GM20000 (cell line): Measurements from ENCODE around the gene CEP89.
"Not testable (repeated sequence)": the region's sequence is repeated elsewhere in the genome, so short reads cannot be mapped to it uniquely, and the experiment has no call there.

Experiments used
- DNase-seq: peaks from one replicate; pipeline ENCODE4 v3.0.0; 2012; ENCODE audit warnings: low spot score
- CTCF ChIP-seq: IDR thresholded peaks from 2 replicates; pipeline ENCODE4 v1.5.1; 2012; ENCODE audit warnings: mild to moderate bottlenecking, control low read depth; ENCODE audit errors: extremely low read depth, missing control alignments

CEP89 gene

DNA sequence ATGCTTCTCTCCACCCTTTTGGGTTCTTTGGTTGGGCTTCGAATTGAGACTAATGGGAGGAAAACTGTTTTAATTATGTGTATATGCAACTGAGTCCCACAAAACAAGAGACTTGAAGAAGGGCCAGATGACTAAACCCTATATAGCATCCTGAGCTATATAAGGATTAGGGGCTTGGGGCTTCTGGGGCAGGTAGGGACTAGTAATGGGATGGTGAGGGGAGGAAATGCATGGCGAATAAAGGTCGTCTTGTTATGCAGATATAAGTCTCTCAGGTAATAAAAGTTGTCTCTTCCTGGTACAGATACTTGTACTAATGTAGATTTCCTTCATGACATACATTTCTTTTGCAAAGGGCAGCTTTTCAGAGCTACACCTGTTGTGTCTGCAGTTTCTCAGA, 99.4 kb downstream of the CEP89 start:
- TF ChIP-seq CTCF: no peak
- DNase-seq: no peak

DNA sequence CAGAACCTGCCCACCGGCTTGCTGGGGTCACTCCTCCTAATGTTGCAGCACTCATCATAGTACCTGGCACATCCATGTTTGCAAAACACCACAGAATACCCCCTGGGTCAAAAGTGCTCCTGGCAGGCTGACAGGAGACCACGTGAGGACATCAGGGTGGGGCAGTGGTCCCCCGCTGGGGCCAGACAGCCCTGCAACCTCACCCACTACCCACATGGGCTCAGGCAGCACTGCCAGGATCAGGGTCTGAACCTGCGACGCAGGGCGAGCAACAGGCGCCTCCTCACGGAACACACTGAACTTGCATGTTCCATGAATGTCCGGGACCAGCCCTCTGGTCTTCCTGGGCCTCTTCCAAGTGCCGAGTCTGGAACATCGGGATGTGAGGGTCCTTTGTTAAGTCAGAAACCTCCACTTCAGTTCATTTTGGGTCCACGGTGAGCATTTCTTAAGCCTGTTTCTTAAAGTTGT, 100.7 kb downstream of the CEP89 start:
- TF ChIP-seq CTCF: no peak
- DNase-seq: no peak

DNA sequence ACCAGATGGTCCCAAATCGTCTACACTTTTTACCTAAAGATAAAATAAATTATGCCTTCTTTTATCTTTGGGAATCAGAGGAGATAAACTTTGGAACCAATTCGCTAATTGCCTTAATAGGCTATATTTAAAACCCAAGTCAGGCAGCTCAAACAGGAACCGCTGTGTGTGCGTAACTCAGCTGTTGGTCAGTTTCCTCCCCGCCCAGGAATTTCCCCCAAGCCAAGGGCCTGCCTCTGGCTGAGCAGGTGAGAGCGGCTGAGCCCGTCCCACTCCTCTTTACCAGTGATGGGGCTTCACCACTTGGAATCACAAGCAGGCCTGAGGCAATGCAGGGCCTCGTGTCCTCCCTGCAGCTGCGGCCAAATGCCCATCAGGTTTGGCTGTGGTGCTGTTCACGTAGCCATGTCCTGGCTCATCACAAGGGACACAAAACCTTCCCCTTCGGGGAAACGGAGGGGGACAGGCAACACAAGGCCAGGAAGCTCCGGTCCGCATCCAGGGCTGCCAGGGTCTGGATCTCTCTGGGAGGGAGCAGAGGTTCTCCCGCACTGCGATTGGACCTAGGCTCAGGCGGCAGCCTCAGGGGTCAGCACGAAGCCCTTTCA, 101.7 kb downstream of the CEP89 start:
- no peak for TF ChIP-seq CTCF
- no peak for DNase-seq

- no peak for DNase-seq
- no peak for TF ChIP-seq CTCF
Measured at GRCh38 chr19:32869369-32869965, 102.3 kb downstream of the CEP89 start, which contains the start of gene SLC7A9. Gene SLC7A9 (minus strand): TSS chr19:32869767. CDS start chr19:32868534, 1,233 bp downstream.

- no peak for DNase-seq
- no peak for TF ChIP-seq CTCF
Measured at GRCh38 chr19:32868206-32868950, 103.4 kb downstream of the CEP89 start.

DNA sequence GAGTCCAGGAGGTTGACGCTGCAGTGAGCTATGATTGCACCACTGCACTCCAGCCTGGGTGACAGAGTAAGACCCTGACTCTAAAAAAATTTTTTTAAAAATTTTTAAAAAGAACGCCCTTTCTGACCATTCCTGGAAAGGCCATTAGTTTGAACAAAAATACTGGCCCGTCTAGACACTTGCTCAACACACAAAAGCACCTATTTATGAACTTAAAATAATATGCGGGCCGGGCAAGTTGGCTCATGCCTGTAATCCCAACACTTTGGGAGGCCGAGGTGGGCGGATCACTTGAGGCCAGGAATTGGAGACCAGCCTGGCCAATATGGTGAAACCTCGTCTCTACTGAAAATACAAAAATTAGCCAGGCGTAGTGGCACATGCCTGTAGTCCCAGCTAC, 104.3 kb downstream of the CEP89 start:
- not testable (repeated sequence) for DNase-seq

DNA sequence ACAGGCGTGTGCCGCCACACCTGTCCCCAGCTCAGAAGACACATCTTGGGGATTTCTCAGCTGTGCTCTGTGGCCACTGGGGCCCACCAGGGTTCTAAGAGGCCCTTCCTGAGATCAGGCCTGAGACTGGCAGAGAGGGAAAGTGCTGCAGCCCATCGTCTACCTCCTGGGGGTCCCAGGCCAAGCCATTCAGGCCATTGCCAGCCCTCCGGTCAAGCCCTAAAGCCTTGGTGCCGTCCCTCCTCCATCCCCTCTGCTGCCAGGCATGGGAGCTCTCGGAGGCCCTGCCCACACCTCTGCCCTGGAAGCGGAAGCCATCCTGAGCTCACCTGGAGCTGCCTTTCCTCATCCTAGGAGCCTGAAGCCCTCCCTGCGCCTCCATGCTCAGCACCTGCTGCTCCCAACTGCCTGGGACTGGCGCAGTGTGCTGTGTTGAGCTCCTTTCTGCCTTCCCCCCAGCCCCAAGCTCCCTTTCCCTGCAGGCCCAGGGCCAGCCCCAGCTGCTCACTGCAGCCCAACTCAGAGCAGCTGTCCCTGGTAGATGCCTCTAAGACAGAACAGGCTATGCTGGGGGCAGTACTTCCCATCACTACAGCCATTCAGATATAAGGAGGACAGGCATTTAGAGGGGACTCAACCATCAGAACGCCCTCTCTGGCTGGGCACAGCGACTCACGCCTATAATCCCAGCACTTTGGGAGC, 105.0 kb downstream of the CEP89 start:
- no peak for DNase-seq
- TF ChIP-seq CTCF: no peak
